ENCODE results near the gene PURA.

The PURA gene

DNA sequence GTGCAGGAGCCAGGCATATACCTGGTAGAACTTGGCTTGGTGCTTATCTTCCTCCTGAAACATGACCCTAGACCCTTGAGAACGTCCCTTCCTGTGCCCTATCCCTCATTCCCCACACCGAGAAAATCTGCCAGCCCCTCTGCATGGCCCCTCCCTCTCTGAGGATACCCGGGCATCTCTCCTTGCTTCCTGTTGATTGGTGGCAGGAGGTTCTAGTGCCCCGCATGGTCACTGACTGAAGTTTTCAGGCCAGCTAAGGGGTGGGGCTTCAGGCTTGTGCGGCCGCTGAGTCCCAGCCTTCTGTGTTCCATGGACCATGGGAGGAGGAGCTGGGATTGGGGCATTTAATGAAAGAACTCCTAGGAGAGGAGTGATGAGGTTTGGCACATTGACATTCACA lies 34.6 kb downstream of the PURA start:
- ChIA-PET POLR2A (interaction anchor here (1.0 kb wide), 1 partner anchor 21 kb away, joined by 3 read pairs; no protein-coding TSS in a partner anchor), CTCF (interaction anchor here (0.5 kb wide), 1 partner anchor 9 kb away, joined by 3 read pairs; no protein-coding TSS in a partner anchor)
- no peak for TF ChIP-seq ZNF384 (IDR thresholded peaks at IDR 0.05)
- no peak for TF ChIP-seq FOXK2 (IDR thresholded peaks at IDR 0.05)
- peak; percentile 59 for DNase-seq (ENCODE audit: extremely low spot score)

DNA sequence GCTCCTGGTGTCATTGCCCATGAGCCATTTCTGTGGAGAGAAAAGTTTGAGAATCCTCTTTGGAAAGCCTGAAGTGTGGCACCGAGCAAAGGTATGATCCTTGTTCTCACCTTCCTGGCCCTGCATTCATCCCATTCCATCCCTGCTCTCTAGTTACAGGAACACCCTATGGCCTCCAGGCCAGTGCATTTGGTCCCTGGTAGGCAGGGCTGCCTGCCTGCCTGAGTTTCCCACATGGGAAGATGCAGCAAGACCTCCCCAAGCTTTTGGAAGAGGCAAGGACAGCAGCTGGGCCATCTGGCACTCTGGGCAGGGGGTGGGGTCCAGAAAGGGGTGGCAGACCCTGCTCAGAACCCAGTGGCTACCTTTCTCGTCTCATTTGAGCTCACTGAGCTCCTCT lies 36.3 kb downstream of the PURA start:
- TF ChIP-seq LEF1 (IDR thresholded peaks at IDR 0.05; ENCODE audit: borderline replicate concordance) (no peak), L3MBTL2 (conservative IDR thresholded peaks at IDR 0.05) (no peak), BHLHE40 (IDR thresholded peaks at IDR 0.05; ENCODE audit: borderline replicate concordance) (no peak), ZNF384 (IDR thresholded peaks at IDR 0.05) (no peak), HDGF (IDR thresholded peaks at IDR 0.05; ENCODE audit: borderline replicate concordance) (no peak), FOXA1 (IDR thresholded peaks at IDR 0.05) (no peak)
- CTCF ChIA-PET = no interaction called here
- no peak for DNase-seq (ENCODE audit: extremely low spot score)
- POLR2A ChIA-PET = interaction anchor here (1.1 to 1.4 kb wide), 2 partner anchors 32 to 36 kb away, joined by 3 to 4 read pairs; no protein-coding TSS in a partner anchor

DNA sequence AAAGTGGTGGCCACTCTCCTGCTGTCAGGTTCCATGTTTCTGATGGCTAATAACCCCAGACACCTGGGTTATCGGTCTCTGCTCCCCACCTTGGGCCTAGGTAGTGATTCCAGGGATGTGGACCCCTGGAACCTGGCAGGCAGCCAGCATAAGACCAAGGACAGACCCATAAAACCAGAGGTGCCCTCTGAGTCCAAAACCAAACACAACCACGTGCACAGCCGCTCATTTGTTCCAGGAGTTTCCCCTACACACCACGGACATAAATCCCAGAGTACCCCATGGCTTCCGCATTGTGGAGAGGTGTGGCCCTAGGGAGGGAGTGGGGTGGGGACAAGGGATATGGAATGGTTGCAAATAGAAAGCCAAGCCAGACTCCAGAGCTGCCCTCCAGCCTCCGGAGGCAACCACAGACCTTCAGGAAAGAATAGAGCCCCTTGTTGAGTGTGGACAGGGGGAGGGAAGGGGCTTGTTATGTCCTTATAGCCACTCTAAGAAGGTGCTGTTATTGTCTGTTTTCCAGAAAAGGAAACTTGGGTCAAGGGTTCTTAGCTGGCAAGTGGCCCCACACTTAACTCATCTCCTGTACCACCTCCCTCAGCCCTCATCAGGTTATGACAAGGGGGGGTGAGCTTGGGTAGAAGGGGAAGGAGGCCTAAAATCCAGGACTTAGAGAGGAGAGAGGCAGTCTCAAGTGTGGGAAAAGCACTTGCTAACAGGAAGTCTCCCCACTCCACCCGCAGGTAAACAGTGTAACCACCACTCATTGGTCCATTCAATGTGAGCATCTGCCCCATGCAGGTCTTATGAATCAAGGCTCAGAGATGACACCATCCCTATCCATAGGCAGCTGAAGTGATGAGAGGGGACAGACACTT lies 37.5 kb downstream of the PURA start:
- CTCF ChIA-PET = interaction anchor here (0.6 to 1.9 kb wide), 3 partner anchors 33 to 393 kb away, joined by 3 to 6 read pairs (median 4); no protein-coding TSS in a partner anchor
- TF ChIP-seq ZNF384 (IDR thresholded peaks at IDR 0.05) (no peak), LEF1 (IDR thresholded peaks at IDR 0.05; ENCODE audit: borderline replicate concordance) (no peak), HDGF (IDR thresholded peaks at IDR 0.05; ENCODE audit: borderline replicate concordance) (no peak), ARNT (IDR thresholded peaks at IDR 0.05) (no peak), CTBP1 (IDR thresholded peaks at IDR 0.05; ENCODE audit: borderline replicate concordance) (no peak), FOXK2 (IDR thresholded peaks at IDR 0.05) (no peak), FOXM1 (IDR thresholded peaks at IDR 0.05; ENCODE audit: borderline replicate concordance) (no peak), SUZ12 (IDR thresholded peaks at IDR 0.05) (no peak), ELF4 (IDR thresholded peaks at IDR 0.05) (no peak), FOXA1 (IDR thresholded peaks at IDR 0.05) (no peak), SP1 (IDR thresholded peaks at IDR 0.05) (no peak), NFRKB (IDR thresholded peaks at IDR 0.05) (no peak), TARDBP (IDR thresholded peaks at IDR 0.05) (no peak), L3MBTL2 (conservative IDR thresholded peaks at IDR 0.05) (no peak), BHLHE40 (IDR thresholded peaks at IDR 0.05; ENCODE audit: borderline replicate concordance) (no peak)
- TF ChIP-seq, protein P1, sequence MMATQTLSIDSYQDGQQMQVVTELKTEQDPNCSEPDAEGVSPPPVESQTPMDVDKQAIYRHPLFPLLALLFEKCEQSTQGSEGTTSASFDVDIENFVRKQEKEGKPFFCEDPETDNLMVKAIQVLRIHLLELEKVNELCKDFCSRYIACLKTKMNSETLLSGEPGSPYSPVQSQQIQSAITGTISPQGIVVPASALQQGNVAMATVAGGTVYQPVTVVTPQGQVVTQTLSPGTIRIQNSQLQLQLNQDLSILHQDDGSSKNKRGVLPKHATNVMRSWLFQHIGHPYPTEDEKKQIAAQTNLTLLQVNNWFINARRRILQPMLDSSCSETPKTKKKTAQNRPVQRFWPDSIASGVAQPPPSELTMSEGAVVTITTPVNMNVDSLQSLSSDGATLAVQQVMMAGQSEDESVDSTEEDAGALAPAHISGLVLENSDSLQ (IDR thresholded peaks at IDR 0.05) = no peak
- POLR2A ChIA-PET = interaction anchor here (1.1 to 1.8 kb wide), 3 partner anchors 33 to 44 kb away, joined by 3 to 6 read pairs (median 4); no protein-coding TSS in a partner anchor
- no peak for DNase-seq (ENCODE audit: extremely low spot score)

DNA sequence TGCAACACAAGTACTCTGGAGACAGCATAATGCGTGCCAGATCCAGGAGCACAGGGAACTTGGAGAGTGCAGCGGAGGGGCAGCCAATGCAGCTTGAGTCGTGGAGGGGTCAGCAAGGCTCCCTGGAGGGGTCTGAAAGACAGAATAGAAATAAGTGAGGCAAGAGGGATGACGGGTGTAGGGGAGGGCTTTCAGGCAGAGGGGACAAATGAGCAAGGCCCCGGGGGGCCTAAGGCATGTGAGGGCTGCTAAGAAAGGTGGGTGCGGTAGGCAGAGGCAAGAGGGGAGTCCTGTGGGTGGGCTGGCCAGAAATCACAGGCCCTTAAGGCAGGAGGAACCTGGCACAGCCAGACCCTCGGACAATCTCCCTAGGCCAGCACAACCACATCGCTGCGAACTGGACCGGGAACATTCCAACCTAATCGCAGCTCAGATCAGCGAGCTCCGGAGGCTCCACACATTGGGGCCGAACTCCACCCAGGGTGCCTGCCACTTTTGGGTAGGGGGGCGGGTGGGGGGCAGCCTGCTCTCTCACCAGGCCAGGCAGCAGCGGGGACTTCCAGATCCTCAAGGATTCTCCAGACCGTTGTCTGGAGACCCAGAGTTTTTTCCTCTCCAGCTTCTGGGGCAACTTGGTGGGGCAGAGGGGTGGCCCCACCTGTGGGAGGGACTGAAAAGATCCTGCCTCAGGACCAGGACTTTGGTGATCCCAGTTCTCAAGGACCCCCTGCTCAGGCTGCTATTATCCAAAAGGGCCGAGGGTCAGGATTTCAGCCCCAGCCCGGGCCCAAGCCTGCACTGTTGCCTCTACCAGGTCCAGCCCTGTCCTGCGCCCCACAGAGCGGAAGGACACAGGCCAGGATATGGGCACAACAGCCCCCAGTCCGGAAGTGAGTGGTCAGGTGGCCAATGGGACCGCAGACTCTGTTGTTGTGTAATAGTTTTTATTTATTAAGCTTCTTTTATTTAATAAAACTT lies 38.4 kb downstream of the PURA start:
- ChIA-PET POLR2A (interaction anchor here (0.6 to 1.8 kb wide), 2 partner anchors 45 to 538 kb away, joined by 3 to 6 read pairs; no protein-coding TSS in a partner anchor), CTCF (interaction anchor here (0.6 to 1.9 kb wide), 3 partner anchors 34 to 394 kb away, joined by 3 to 6 read pairs (median 4); no protein-coding TSS in a partner anchor)
- TF ChIP-seq BHLHE40 (IDR thresholded peaks at IDR 0.05; ENCODE audit: borderline replicate concordance) (no peak), TARDBP (IDR thresholded peaks at IDR 0.05) (no peak), CTBP1 (IDR thresholded peaks at IDR 0.05; ENCODE audit: borderline replicate concordance) (no peak), NFRKB (IDR thresholded peaks at IDR 0.05) (no peak), LEF1 (IDR thresholded peaks at IDR 0.05; ENCODE audit: borderline replicate concordance) (no peak), ELF4 (IDR thresholded peaks at IDR 0.05) (no peak), FOXM1 (IDR thresholded peaks at IDR 0.05; ENCODE audit: borderline replicate concordance) (no peak), FOXA1 (IDR thresholded peaks at IDR 0.05) (no peak), SP1 (IDR thresholded peaks at IDR 0.05) (no peak), FOXK2 (IDR thresholded peaks at IDR 0.05) (no peak), L3MBTL2 (conservative IDR thresholded peaks at IDR 0.05) (no peak), SUZ12 (IDR thresholded peaks at IDR 0.05) (no peak), ARNT (IDR thresholded peaks at IDR 0.05) (no peak)
- no peak for DNase-seq (ENCODE audit: extremely low spot score)

DNA sequence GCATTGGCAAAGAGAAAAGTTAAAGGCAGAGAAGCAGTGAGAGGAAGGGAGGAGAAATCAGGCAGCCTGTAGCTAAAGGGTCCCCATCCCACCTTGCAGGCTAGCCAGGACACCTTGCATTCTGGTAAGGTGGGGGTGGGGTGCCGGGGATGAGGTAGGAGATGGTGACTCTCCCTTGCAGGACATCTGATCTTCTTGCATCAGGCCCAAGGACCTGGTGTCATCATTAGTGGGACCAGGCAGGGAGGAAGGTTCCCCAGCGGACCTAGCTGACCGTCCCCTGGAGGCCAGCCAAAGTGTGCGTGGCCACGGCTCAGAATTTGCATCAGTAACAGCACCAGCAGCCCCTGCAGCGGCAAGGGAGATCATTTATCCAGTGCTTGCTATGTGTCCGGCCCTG lies 39.3 kb downstream of the PURA start:
- POLR2A ChIA-PET = interaction anchor here (1.5 kb wide), 1 partner anchor 46 kb away, joined by 5 read pairs; no protein-coding TSS in a partner anchor
- no peak for DNase-seq (ENCODE audit: extremely low spot score)
- CTCF ChIA-PET = interaction anchor here (1.9 to 2.7 kb wide), 2 partner anchors 9 to 35 kb away, joined by 6 to 15 read pairs; no protein-coding TSS in a partner anchor
- no peak for TF ChIP-seq L3MBTL2 (conservative IDR thresholded peaks at IDR 0.05)
- no peak for TF ChIP-seq ZNF384 (IDR thresholded peaks at IDR 0.05)
- TF ChIP-seq LEF1 (IDR thresholded peaks at IDR 0.05; ENCODE audit: borderline replicate concordance) = no peak
- no peak for TF ChIP-seq HDGF (IDR thresholded peaks at IDR 0.05; ENCODE audit: borderline replicate concordance)
- no peak for TF ChIP-seq SP1 (IDR thresholded peaks at IDR 0.05)
- no peak for TF ChIP-seq ELF4 (IDR thresholded peaks at IDR 0.05)
- no peak for TF ChIP-seq FOXA1 (IDR thresholded peaks at IDR 0.05)
- no peak for TF ChIP-seq ARNT (IDR thresholded peaks at IDR 0.05)
- TF ChIP-seq FOXM1 (IDR thresholded peaks at IDR 0.05; ENCODE audit: borderline replicate concordance) = no peak
- TF ChIP-seq TARDBP (IDR thresholded peaks at IDR 0.05) = no peak
- no peak for TF ChIP-seq CTBP1 (IDR thresholded peaks at IDR 0.05; ENCODE audit: borderline replicate concordance)
- no peak for TF ChIP-seq SUZ12 (IDR thresholded peaks at IDR 0.05)
- TF ChIP-seq FOXK2 (IDR thresholded peaks at IDR 0.05) = no peak
- TF ChIP-seq, protein P1 (IDR thresholded peaks at IDR 0.05) = no peak
- no peak for TF ChIP-seq NFRKB (IDR thresholded peaks at IDR 0.05)
- TF ChIP-seq BHLHE40 (IDR thresholded peaks at IDR 0.05; ENCODE audit: borderline replicate concordance) = no peak

All from HEK293T (cell line).